H9 (cell line): Measurements from ENCODE around the gene SH2D2A. TPM values are rescaled to one million over a fixed set of nuclear protein-coding genes. Genes with fewer than 3 reads are reported as not detected.

ENCODE experiments used
- DNase-seq: peaks from one replicate; pipeline ENCODE4 v3.0.0-alpha.2; 2017
- H2AFZ ChIP-seq: one replicate; pipeline ENCODE4 v1.6.1; 2013; ENCODE audit warnings: mild to moderate bottlenecking, low read length, control low read depth, moderate library complexity
- H2AK5ac ChIP-seq: 2 replicates; pipeline ENCODE4 v1.6.1; 2013; ENCODE audit warnings: low read length, control low read depth, mixed read lengths; ENCODE audit not compliant: insufficient read length
- H2BK120ac ChIP-seq: one replicate; pipeline ENCODE4 v1.6.1; 2013; ENCODE audit warnings: low read depth, mild to moderate bottlenecking, low read length, control low read depth, inconsistent platforms; ENCODE audit not compliant: poor library complexity, severe bottlenecking
- H2BK12ac ChIP-seq: 2 replicates; pipeline ENCODE4 v1.6.1; 2013; ENCODE audit warnings: low read length, control low read depth, mixed read lengths, low read depth; ENCODE audit not compliant: insufficient read length
- H2BK15ac ChIP-seq: 2 replicates; pipeline ENCODE4 v1.6.1; 2013; ENCODE audit warnings: low read depth, low read length, control low read depth
- H2BK20ac ChIP-seq: one replicate; pipeline ENCODE4 v1.6.1; 2013; ENCODE audit warnings: low read depth, mild to moderate bottlenecking, low read length, control low read depth, inconsistent platforms; ENCODE audit not compliant: poor library complexity, severe bottlenecking
- H2BK5ac ChIP-seq: 2 replicates; pipeline ENCODE4 v1.6.1; 2013; ENCODE audit warnings: low read length, control low read depth, mixed read lengths; ENCODE audit not compliant: insufficient read length
- H3K14ac ChIP-seq: 2 replicates; pipeline ENCODE4 v1.6.1; 2013; ENCODE audit warnings: low read length, control low read depth; ENCODE audit not compliant: insufficient read depth
- H3K18ac ChIP-seq: 2 replicates; pipeline ENCODE4 v1.6.1; 2013; ENCODE audit warnings: low read depth, mild to moderate bottlenecking, mixed read lengths, low read length, control low read depth; ENCODE audit not compliant: insufficient read length
- H3K23ac ChIP-seq: 2 replicates; pipeline ENCODE4 v1.6.1; 2013; ENCODE audit warnings: low read length, control low read depth, mixed read lengths, low read depth; ENCODE audit not compliant: insufficient read length
- H3K23me2 ChIP-seq: 2 replicates; pipeline ENCODE4 v1.6.1; 2013; ENCODE audit warnings: low read depth, mild to moderate bottlenecking, mixed read lengths, low read length, control low read depth; ENCODE audit not compliant: insufficient read length, poor library complexity, severe bottlenecking
- H3K27ac ChIP-seq: 2 replicates; pipeline ENCODE4 v1.5.1; 2013; ENCODE audit warnings: low read length, control low read depth, mixed read lengths, low read depth; ENCODE audit not compliant: insufficient read length
- H3K27me3 ChIP-seq: 2 replicates; pipeline ENCODE4 v1.6.1; 2013; ENCODE audit warnings: low read length, control low read depth, inconsistent platforms; ENCODE audit not compliant: insufficient read depth
- H3K4ac ChIP-seq: 2 replicates; pipeline ENCODE4 v1.6.1; 2013; ENCODE audit warnings: low read depth, mild to moderate bottlenecking, control low read depth, inconsistent platforms, low read length, moderate library complexity
- H3K4me1 ChIP-seq: 2 replicates; pipeline ENCODE4 v1.6.1; 2013; ENCODE audit warnings: low read length, control low read depth, inconsistent platforms; ENCODE audit not compliant: insufficient read depth
- H3K4me2 ChIP-seq: 2 replicates; pipeline ENCODE4 v1.6.1; 2013; ENCODE audit warnings: low read length, control low read depth, mixed read lengths; ENCODE audit not compliant: insufficient read length, insufficient read depth
- H3K56ac ChIP-seq: 2 replicates; pipeline ENCODE4 v1.6.1; 2013; ENCODE audit warnings: low read depth, mild to moderate bottlenecking, mixed read lengths, low read length, control low read depth; ENCODE audit not compliant: insufficient read length
- H3K79me1 ChIP-seq: 2 replicates; pipeline ENCODE4 v1.6.1; 2013; ENCODE audit warnings: low read depth, mild to moderate bottlenecking, moderate library complexity, low read length, control low read depth, inconsistent platforms; ENCODE audit not compliant: insufficient read depth, poor library complexity, severe bottlenecking
- H3K79me2 ChIP-seq: 2 replicates; pipeline ENCODE4 v1.6.1; 2013; ENCODE audit warnings: low read length, control low read depth, inconsistent platforms; ENCODE audit not compliant: insufficient read depth
- H3K9ac ChIP-seq: 2 replicates; pipeline ENCODE4 v1.6.1; 2013; ENCODE audit warnings: low read length, control low read depth, mixed read lengths; ENCODE audit not compliant: insufficient read length; ENCODE audit errors: extremely low read depth
- H3K9me3 ChIP-seq: one replicate; pipeline ENCODE4 v1.6.1; 2013; ENCODE audit warnings: low read depth, low read length, inconsistent platforms; ENCODE audit not compliant: control insufficient read depth
- H3T11ph ChIP-seq: one replicate; pipeline ENCODE4 v1.6.1; 2013; ENCODE audit warnings: mild to moderate bottlenecking, low read length, control low read depth, inconsistent platforms
- H4K20me1 ChIP-seq: one replicate; pipeline ENCODE4 v1.6.1; 2013; ENCODE audit not compliant: control insufficient read depth, insufficient read length, insufficient read depth
- H4K5ac ChIP-seq: 2 replicates; pipeline ENCODE4 v1.6.1; 2013; ENCODE audit warnings: low read depth, mild to moderate bottlenecking, mixed read lengths, low read length, control low read depth; ENCODE audit not compliant: insufficient read length
- H4K8ac ChIP-seq: replicated peaks from 2 replicates; pipeline ENCODE4 v1.6.1; 2013; ENCODE audit warnings: low read length, control low read depth, mixed read lengths, low read depth; ENCODE audit not compliant: insufficient read length
- H4K91ac ChIP-seq: 2 replicates; pipeline ENCODE4 v1.6.1; 2013; ENCODE audit warnings: low read depth, mild to moderate bottlenecking, moderate library complexity, mixed read lengths, low read length, control low read depth; ENCODE audit not compliant: insufficient read length
- H3K27ac Mint-ChIP-seq, 3 experiments: 2 replicates in 2 of 3; 3 replicates in 1 of 3; pipeline ENCODE4 v1.8.0; 2020 to 2021; ENCODE audit warnings: mixed read lengths in 3 of 3, mild to moderate bottlenecking in 1 of 3, moderate library complexity in 1 of 3
- H3K27me3 Mint-ChIP-seq: 2 replicates; pipeline ENCODE4 v1.8.0; 2021; ENCODE audit warnings: low read depth, mild to moderate bottlenecking, moderate library complexity, mixed read lengths
- H3K36me3 Mint-ChIP-seq, 3 experiments: 2 replicates in 2 of 3; 3 replicates in 1 of 3; pipeline ENCODE4 v1.8.0; 2020 to 2021; ENCODE audit warnings: low read depth in 3 of 3, mixed read lengths in 3 of 3; ENCODE audit not compliant: insufficient read depth in 1 of 3
- H3K4me1 Mint-ChIP-seq, 2 experiments: 2 replicates each; pipeline ENCODE4 v1.8.0; 2020; ENCODE audit warnings: mixed read lengths in 2 of 2
- H3K4me3 Mint-ChIP-seq, 2 experiments: 2 replicates in 1 of 2; 3 replicates in 1 of 2; pipeline ENCODE4 v1.8.0; 2020 to 2021; ENCODE audit warnings: mild to moderate bottlenecking in 2 of 2, mixed read lengths in 2 of 2, moderate library complexity in 1 of 2
- H3K9me3 Mint-ChIP-seq, 2 experiments: 2 replicates in 1 of 2; 3 replicates in 1 of 2; pipeline ENCODE4 v1.8.0; 2020; ENCODE audit warnings: mild to moderate bottlenecking in 2 of 2, mixed read lengths in 2 of 2, moderate library complexity in 1 of 2
- WGBS: extraction: QIAGEN DNeasy Blood & Tissue Kit; methylation state at CpG from one replicate; pipeline ENCODE4 v1.1.7; 2013; ENCODE audit warnings: missing lambda C conversion rate, low lambda C conversion rate, mixed read lengths; ENCODE audit not compliant: insufficient read length; ENCODE audit errors: extremely low coverage; 5-methylcytosine and 5-hydroxymethylcytosine counted together
- total RNA-seq: library from RNA; stranded (reverse); gene quantifications from 2 replicates; pipeline ENCODE4 v1.2.1, GENCODE V29; 2021
- TF ChIP-seq, protein P1 (sequence below): fragments of 200-600 bp; sonication (generic); conservative IDR thresholded peaks from 3 replicates; pipeline ENCODE4 v1.8.0; 2021; ENCODE audit warnings: antibody characterized with exemption, mild to moderate bottlenecking

The SH2D2A gene
- total RNA-seq, 1 experiment from 2014 or later: 2.0 TPM

DNA sequence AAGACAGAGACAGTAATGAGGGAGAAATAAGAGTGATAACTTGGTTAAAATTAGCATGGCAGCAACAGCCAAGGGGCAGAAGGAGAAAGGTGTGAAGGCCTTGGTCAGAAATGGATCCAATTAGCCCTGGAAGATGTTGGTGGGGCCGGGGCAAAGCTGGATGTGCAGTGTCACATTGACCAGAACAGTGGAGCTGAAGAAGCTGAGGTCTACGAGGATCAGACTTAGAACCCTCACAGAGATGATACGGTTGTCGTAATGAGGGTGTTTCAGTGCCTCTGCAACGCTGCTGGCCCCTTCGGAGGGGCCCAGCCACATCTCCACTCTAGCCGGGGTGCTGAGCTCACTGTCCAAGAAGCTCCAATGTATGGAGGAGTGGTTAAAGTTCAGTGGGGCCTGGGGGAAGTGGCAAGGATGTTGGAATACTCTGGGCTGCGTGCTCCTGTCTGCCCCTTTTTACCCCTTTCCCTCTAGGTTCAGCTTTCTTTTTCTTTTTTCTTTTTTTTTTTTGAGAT lies 14.2 kb downstream of the SH2D2A start:
- DNase-seq: no peak
- Mint-ChIP-seq H3K4me1 (peaks cover 0 to 11% of the 10 kb centered on the region in 2 experiments; a peak in 2 of 4 replicates), H3K27ac (no peak overlapping the region; a peak in 1 of 7 replicates)

More for the DNA sequence above, 14.2 kb downstream of the SH2D2A start:
- Histone ChIP-seq H3K27me3 (no peaks in the 10 kb centered on the region), H4K20me1 (no peaks in the 10 kb centered on the region), H3K18ac (no peak overlapping the region), H2BK120ac (no peak overlapping the region), H3K23me2 (no peaks in the 10 kb centered on the region), H3K14ac (no peak overlapping the region), H4K91ac (no peak overlapping the region), H3K4me2 (no peak overlapping the region), H3K56ac (no peak overlapping the region), H2BK12ac (no peak overlapping the region), H2BK5ac (no peak overlapping the region), H2AK5ac (no peak overlapping the region), H3K4me1 (no peaks in the 10 kb centered on the region), H2AFZ (no peak overlapping the region), H3K79me1 (no peaks in the 10 kb centered on the region), H2BK15ac (no peak overlapping the region), H3T11ph (no peak overlapping the region), H3K27ac (no peak overlapping the region), H3K23ac (no peak overlapping the region), H4K8ac (no peak overlapping the region), H4K5ac (no peak overlapping the region), H2BK20ac (no peak overlapping the region), H3K9ac (no peak overlapping the region), H3K4ac (no peak overlapping the region), H3K79me2 (no peaks in the 10 kb centered on the region), H3K9me3 (no peaks in the 10 kb centered on the region)
- Mint-ChIP-seq H3K4me3 (no peak overlapping the region), H3K27me3 (peaks cover 2% of the 10 kb centered on the region), H3K9me3 (no peaks in the 10 kb centered on the region), H3K36me3 (peaks cover 11 to 42% (median 29%) of the 10 kb centered on the region in 3 experiments; a peak in 6 of 7 replicates)
- TF ChIP-seq, protein P1, sequence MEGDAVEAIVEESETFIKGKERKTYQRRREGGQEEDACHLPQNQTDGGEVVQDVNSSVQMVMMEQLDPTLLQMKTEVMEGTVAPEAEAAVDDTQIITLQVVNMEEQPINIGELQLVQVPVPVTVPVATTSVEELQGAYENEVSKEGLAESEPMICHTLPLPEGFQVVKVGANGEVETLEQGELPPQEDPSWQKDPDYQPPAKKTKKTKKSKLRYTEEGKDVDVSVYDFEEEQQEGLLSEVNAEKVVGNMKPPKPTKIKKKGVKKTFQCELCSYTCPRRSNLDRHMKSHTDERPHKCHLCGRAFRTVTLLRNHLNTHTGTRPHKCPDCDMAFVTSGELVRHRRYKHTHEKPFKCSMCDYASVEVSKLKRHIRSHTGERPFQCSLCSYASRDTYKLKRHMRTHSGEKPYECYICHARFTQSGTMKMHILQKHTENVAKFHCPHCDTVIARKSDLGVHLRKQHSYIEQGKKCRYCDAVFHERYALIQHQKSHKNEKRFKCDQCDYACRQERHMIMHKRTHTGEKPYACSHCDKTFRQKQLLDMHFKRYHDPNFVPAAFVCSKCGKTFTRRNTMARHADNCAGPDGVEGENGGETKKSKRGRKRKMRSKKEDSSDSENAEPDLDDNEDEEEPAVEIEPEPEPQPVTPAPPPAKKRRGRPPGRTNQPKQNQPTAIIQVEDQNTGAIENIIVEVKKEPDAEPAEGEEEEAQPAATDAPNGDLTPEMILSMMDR: no peak
- no CpG with 5 or more reads among the region's 8 CpGs for WGBS
